Activated naive CD4-positive, alpha-beta T cell treated with anti-CD3 and anti-CD28 coated beads, Interleukin-2, amount 10 ng/mL, durations not matched to agents 7 days and 5 days (primary cell): ENCODE measurements around the gene TUBGCP6.

Experiments used
- CTCF ChIA-PET: fragments of 350-600 bp; sonication (Branson Sonifier 250); formaldehyde crosslinking; loops from one replicate; lab custom pipeline; 2021; ENCODE audit warnings: antibody characterized with exemption; lab: Charles Lee
- DNase-seq: peaks from one replicate; pipeline ENCODE4 v3.0.0-alpha.2; 2020
- H3K27ac Mint-ChIP-seq: one replicate; pipeline ENCODE4 v1.8.0; 2021; ENCODE audit warnings: mild to moderate bottlenecking, moderate library complexity, mixed read lengths
- H3K27me3 Mint-ChIP-seq: one replicate; pipeline ENCODE4 v1.8.0; 2021; ENCODE audit warnings: mild to moderate bottlenecking, mixed read lengths
- H3K36me3 Mint-ChIP-seq: one replicate; pipeline ENCODE4 v1.8.0; 2021; ENCODE audit warnings: mixed read lengths
- H3K4me1 Mint-ChIP-seq: one replicate; pipeline ENCODE4 v1.8.0; 2021; ENCODE audit warnings: mixed read lengths
- H3K4me3 Mint-ChIP-seq: one replicate; pipeline ENCODE4 v1.8.0; 2021; ENCODE audit warnings: mild to moderate bottlenecking, moderate library complexity, mixed read lengths
- H3K9me3 Mint-ChIP-seq: one replicate; pipeline ENCODE4 v1.8.0; 2021; ENCODE audit warnings: mixed read lengths

The TUBGCP6 gene

DNA sequence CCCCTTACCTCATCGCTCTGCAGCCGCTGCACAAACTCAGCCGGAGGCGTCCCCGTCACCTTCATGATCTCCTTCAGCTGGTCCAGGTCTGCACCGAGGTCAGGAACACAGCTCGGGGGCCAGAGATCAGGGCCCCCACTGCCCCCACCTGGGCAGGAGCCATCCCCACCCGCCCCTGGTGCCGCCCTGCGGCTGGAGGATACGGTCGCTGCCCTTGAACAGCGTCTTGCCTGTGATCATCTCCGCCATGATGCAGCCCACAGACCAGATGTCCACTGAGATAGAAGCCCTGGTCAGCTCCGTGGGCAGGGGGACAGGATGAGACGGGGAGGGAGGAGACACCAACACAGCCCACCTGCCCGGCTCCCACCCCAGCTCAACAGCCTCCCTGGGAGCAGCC lies 10.8 kb upstream of the TUBGCP6 start:
- CTCF ChIA-PET: no interaction called here
- Mint-ChIP-seq H3K27ac (no peak overlapping the region), H3K36me3 (peaks cover 1% of the 10 kb centered on the region), H3K4me1 (peaks cover 6% of the 10 kb centered on the region), H3K27me3 (peaks cover 29% of the 10 kb centered on the region), H3K9me3 (no peaks in the 10 kb centered on the region), H3K4me3 (no peak overlapping the region)
- no peak for DNase-seq

DNA sequence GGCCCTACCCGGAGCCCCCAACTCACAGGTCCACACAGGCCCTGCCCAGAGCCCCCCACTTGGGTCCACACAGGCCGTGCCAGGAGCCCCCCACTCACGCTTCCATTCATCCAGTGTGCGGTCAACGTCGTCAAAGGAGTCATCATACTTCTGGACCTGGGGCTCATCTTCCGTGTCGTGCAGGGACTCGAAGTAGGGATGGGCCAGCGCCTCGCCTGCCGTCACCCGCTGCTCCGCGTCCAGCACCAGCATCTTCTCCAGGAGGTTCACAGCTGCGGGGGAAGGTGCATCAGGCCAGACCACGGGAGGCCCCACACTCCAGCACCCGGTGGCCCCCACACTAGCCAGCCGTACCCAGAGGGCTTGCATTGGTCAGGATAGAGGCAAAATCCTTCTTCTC lies 10.3 kb upstream of the TUBGCP6 start:
- Mint-ChIP-seq H3K36me3 (peaks cover 1% of the 10 kb centered on the region), H3K9me3 (no peaks in the 10 kb centered on the region), H3K4me3 (no peak overlapping the region), H3K27ac (no peak overlapping the region), H3K27me3 (peaks cover 24% of the 10 kb centered on the region), H3K4me1 (peaks cover 9% of the 10 kb centered on the region)
- DNase-seq: no peak
- CTCF ChIA-PET: no interaction called here

DNA sequence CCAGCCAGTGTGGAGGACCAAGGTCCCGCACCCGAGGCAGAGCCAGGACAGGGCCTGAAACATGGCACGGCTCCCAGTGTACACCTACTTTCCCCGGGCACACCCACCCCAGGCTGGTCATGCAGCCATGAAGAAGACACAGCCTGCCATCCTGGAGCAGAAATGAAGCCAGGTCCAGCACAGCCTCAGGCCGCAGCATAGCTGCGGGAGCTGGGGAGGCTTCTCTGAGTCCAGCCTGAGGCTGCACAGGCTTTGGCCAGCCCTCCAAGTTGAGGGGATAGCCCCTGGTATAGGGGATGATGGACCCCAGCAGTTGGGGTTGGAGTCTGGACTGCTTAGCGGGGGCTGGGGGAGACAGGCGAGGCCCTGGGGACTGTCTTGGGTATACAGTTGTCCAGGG lies 9.1 kb upstream of the TUBGCP6 start:
- Mint-ChIP-seq H3K27ac (no peak overlapping the region), H3K9me3 (no peaks in the 10 kb centered on the region)

DNA sequence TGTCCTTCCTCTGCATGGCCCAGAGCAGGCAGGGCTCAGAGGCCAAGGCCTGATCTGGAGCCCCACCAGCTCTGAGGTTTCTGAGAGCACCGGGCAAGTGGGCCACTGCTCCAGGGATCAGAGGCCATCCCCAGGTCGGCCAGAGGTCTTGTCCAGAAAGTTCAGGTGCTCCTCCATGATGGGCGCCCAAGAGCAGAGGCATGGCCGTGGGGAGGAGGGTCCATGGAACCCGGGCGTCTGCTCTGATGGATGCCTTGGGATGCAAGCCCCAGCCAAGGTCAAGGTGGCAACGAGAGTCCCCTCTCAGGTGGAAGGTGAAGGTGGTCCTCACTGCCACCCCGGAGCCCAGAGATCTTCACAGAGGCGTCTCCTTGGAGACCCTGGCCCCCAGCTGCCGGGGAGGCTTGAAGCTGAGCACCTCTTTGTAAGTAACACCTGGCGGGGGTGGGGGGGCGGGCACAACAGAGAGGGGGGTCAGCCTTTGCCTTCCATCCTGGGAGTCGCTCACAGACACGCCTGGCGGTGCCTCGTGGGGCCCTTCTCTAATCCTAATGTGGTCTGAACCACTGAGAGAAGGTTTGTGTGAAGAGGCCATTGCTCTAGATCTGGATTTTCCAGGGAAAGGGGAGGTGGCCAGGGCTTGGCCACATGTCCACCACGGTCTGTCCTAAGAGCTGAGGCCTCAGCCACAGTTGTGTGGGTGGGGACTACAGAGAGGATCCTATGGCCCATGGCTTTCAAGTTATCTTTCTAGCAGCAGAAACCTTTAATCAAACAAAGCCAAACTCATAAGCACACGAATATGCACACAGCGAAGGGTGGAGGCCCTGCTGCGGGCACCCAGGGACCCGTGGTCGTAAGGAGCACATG lies 8.5 kb upstream of the TUBGCP6 start:
- H3K36me3 Mint-ChIP-seq: peaks cover 1% of the 10 kb centered on the region
- peaks cover 14% of the 10 kb centered on the region for H3K4me1 Mint-ChIP-seq
- peaks cover 6% of the 10 kb centered on the region for H3K27me3 Mint-ChIP-seq
- H3K9me3 Mint-ChIP-seq: no peaks in the 10 kb centered on the region
- no peak overlapping the region for H3K4me3 Mint-ChIP-seq
- CTCF ChIA-PET: interaction anchor here (0.6 to 3.7 kb wide), 7 partner anchors 10 to 273 kb away, joined by 3 to 16 read pairs (median 7); partner anchors contain the start of gene SCO2
- no peak for DNase-seq
- H3K27ac Mint-ChIP-seq: no peak overlapping the region

More for the DNA sequence above, 9.1 kb upstream of the TUBGCP6 start:
- peaks cover 1% of the 10 kb centered on the region for H3K36me3 Mint-ChIP-seq
- H3K27me3 Mint-ChIP-seq: peaks cover 13% of the 10 kb centered on the region
- DNase-seq: no peak
- CTCF ChIA-PET: interaction anchor here (1.6 kb wide), 1 partner anchor 9 kb away, joined by 7 read pairs; no protein-coding TSS in a partner anchor
- peaks cover 14% of the 10 kb centered on the region for H3K4me1 Mint-ChIP-seq
- no peak overlapping the region for H3K4me3 Mint-ChIP-seq

DNA sequence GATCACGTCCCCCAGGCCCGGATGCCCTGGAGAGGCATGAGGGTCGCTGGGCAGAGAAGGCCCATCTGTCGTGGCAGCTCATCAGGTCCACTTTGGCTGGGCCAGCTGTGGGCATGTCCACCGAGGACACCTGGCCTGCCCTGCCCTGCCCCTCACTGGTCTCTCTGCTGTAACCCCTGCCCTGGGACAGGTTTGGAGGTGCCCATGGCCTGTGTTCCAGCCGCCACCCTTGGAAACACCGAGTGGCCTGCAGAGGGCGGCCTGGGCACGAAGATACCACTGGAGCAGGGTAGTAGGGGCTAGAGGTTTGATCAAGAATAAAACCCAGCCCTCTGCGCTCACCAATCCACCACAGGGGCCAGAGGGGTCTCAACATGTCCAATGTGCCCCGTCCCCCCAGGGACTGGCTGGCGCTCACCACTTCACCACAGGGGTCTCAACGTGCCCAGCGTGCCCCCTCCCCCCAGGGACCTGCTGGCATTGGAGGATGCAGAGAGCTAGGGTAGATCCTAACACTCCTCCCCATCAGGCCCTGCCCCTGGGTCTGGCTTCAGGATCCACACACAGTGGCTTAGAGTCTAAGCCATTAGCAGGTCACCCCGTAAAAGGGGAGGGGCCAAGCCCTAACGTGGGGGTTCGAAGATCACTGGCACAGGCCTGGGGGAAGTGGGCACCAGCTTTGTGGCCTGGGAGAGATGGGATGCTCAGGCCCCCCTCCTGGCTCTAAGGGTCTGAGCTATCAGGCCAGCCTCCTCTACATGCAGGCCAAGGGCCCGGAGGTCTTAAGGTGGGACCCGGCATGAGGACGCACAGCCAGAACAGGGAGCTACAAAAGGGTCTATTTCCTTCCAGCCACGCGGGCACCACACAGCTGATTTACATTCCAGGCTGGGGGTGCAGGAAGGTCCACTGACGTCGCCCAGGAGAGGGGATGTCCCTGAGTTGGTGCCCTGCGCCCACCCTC lies 7.5 kb upstream of the TUBGCP6 start:
- DNase-seq: peak; percentile 82
- H3K9me3 Mint-ChIP-seq: no peaks in the 10 kb centered on the region
- CTCF ChIA-PET: interaction anchor here (0.6 to 3.7 kb wide), 10 partner anchors 10 to 375 kb away, joined by 3 to 16 read pairs (median 5); partner anchors contain the start of gene SCO2
- peaks cover 7% of the 10 kb centered on the region for H3K36me3 Mint-ChIP-seq
- H3K4me3 Mint-ChIP-seq: peak overlapping the region; percentile 50
- H3K4me1 Mint-ChIP-seq: peaks cover 21% of the 10 kb centered on the region
- peaks cover 2% of the 10 kb centered on the region for H3K27me3 Mint-ChIP-seq
- H3K27ac Mint-ChIP-seq: peak overlapping the region; percentile 58

DNA sequence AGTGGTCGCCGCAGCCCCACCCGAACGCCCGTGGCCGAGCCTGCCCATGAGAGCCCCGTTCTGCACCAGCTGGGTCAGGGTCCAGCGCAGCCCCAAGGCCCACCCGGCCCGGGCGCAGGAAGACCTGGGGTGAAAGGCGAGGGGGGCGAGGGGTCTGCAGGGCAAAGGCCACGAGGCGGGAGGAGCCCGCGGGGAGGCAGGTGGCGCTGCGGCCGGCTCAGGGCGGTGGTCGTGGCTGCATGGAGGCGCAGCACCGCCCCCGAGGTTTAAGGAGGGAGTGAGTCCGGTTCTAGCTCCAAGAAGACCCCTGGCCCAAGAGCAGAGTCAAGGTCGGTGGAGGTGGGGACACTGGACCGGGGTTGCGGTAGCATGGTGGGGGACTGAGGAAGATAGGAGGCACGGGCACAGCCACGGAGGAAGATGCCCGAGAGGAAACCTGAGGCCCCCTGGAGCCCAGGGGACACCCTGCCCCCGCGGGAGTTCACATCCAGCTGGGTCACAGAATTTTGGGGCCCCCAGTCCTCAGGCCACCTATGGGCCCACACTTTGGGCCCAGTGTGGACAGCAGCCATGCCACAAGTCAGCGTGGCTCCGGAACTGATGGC lies 6.8 kb upstream of the TUBGCP6 start:
- H3K4me3 Mint-ChIP-seq: peak overlapping the region; percentile 81
- no peak overlapping the region for H3K27ac Mint-ChIP-seq
- CTCF ChIA-PET: interaction anchor here (0.9 to 3.7 kb wide), 7 partner anchors 10 to 376 kb away, joined by 3 to 16 read pairs (median 5); partner anchors contain the start of gene SCO2
- peaks cover 25% of the 10 kb centered on the region for H3K4me1 Mint-ChIP-seq
- H3K27me3 Mint-ChIP-seq: no peaks in the 10 kb centered on the region
- no peaks in the 10 kb centered on the region for H3K9me3 Mint-ChIP-seq
- no peak for DNase-seq
- peaks cover 10% of the 10 kb centered on the region for H3K36me3 Mint-ChIP-seq

DNA sequence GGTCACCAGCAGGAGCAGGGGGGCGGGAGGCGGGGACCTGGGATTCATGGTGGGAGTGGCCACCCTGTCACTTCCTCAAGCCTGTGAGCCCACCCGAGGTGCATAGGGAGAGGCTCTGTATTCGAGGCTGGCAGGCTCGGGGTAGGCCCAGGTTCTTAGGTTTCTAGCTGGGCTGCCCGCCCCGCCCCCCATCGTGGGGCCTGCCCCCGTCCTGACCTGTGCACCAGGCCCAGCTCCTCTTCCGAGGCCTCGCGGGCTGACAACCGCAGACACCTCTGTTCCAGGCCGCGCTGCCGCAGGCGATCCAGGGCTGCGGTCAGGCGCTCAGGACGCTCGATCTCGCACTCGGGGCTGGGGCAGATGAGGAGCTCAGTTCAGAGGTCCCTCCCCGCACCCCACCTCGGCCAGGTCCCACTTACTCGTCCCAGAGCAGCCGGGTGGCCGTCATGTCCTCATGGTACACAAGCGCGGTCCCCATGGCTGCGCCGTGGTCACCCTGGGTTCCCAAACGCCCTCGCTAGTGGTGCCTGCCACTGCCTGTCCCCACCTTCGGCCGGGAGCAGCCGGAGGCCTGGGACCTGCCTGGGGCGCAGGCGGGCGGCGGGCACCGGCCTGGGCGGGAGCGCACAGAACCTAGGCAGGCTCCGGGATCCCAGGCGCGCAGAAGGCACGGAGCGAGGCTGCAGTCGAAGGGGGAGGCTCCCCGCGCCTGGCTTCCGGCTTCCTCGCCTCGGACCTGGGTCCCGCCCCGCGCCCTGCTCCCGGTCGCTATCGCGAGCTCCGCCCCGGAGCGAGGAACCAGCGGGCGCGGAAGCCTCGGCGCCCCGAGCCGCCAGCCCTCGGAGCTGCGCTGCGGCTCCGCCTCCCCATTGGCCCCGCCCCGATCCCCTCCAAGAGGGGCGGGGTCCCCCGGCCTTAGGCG lies 6.0 kb upstream of the TUBGCP6 start, which contains the start of gene HDAC10:
TSS of gene HDAC10 (minus strand) at position 711 of the 922 bp plus-strand sequence. CDS start at position 478, 233 bp downstream.
- Mint-ChIP-seq H3K4me3 (peak within 1 kb of the TSS; percentile 81), H3K36me3 (peaks cover 10% of the 10 kb centered on the region), H3K27ac (peak within 1 kb of the TSS; percentile 83), H3K9me3 (no peaks in the 10 kb centered on the region), H3K4me1 (peaks cover 32% of the 10 kb centered on the region), H3K27me3 (no peaks in the 10 kb centered on the region)
- peak; percentile 93 for DNase-seq
- CTCF ChIA-PET: interaction anchor here (0.6 to 3.7 kb wide), 7 partner anchors 9 to 370 kb away, joined by 3 to 16 read pairs (median 5); partner anchors contain the start of gene SCO2

DNA sequence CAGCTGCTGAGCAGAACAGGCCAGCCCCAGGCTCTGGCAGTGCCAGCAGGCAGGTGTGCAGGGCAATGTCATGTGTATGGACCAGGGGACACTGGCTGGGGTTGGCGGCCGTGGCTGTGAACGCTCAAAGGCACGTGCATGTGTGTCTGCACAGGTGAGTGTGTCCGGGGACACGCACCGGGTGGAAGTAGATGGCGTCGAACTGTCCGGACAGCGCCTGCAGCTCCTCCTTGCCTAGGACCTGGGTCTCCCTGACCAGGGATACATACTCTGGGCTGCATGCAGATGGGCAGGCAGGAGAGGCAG lies 5.4 kb upstream of the TUBGCP6 start:
- Mint-ChIP-seq H3K4me3 (peak overlapping the region; percentile 81), H3K4me1 (peaks cover 32% of the 10 kb centered on the region), H3K27ac (peak overlapping the region; percentile 34), H3K36me3 (peaks cover 10% of the 10 kb centered on the region), H3K27me3 (no peaks in the 10 kb centered on the region), H3K9me3 (no peaks in the 10 kb centered on the region)
- DNase-seq: no peak
- CTCF ChIA-PET: interaction anchor here (1.6 to 3.7 kb wide), 4 partner anchors 8 to 276 kb away, joined by 5 to 16 read pairs (median 10); partner anchors contain the start of gene SCO2

DNA sequence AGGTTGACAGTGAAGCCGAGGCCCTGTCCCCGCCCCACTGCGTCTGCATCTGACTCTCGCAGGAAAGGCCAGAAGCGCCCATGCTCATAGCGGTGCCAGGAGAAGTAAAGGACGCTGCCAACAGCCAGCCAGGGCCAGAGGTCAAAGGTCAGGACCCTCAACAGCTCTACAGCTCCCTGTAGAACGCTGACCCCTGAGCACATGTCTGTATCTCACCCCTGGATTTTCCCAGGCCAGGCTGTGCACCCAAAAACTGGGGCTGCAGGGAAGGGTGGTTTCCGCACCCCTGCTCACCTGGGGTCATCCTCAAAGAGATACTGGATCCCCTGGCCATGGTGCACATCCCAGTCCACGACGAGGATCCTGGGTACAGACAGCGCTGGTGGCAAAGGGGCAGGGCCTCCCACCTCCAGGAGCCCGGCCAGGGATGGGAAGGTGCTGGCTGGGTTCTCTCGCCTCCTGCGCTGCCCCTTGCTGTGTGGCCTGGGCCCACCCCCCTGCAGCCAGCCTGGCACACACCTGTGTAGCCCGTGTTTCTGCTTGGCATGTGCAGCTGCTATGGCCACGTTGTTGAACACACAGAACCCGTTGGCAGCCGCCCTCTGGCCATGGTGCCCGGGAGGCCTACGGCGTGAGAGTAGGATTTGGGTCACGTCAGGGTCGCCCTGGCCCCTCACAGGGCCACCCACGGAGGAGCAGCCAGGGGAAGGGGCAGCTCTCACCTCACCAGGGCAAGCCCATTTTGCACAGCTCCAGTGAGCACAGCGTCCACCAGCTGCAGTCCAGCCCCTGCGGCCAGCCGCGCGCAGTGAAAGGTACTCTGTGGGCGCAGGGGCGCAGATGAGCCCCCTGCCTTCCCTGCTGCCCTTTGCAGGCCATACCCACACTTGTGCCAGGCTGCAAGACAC lies 4.8 kb upstream of the TUBGCP6 start:
- Mint-ChIP-seq H3K4me3 (peak overlapping the region; percentile 81), H3K4me1 (peaks cover 34% of the 10 kb centered on the region), H3K9me3 (no peaks in the 10 kb centered on the region), H3K27me3 (no peaks in the 10 kb centered on the region), H3K36me3 (peaks cover 11% of the 10 kb centered on the region), H3K27ac (no peak overlapping the region)
- no peak for DNase-seq
- CTCF ChIA-PET: interaction anchor here (2.1 to 3.7 kb wide), 2 partner anchors 8 to 92 kb away, joined by 11 to 16 read pairs; no protein-coding TSS in a partner anchor

DNA sequence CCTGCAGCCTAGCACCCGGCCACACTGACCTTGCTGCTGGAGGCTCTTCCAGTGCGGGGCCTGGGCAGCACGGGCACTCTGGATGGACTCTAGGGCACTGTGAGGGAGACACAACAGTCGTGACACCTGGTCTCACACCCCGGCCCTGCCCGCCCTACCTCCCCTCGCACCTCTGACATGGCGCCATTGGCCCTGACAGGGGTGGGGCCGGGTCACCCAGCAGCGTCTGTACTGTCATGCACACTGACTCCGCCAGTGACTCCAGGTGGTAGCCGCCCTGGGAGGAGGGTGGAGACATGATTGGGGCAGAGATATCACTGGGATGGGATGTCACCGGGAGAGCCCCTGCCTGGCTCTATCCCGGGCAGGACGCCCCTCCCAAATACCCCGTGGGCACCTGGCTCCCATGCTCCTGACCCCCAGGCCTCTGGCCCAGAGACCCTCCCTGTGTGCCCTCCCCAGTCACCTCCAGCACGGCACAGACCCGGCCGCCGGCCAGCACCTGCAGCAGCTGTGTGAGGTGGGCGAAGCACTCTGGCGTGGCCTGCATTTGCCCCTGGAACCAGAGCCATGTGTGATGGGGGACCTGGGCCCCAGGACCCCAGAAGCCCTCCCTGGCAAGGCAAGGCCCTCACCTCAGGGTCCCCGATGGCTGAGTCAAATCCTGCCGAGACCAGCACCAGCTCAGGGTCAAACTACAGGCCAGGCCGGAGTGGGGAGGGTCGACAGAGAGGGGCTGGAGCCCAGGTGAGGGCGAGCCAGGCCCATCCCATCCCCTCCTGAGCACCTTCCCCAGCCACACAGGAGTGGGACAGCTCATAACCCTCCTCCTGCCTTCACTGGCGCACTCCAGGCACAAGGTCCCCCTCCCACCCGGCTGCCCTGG lies 3.6 kb upstream of the TUBGCP6 start:
- Mint-ChIP-seq H3K4me1 (peaks cover 42% of the 10 kb centered on the region), H3K27me3 (no peaks in the 10 kb centered on the region), H3K9me3 (no peaks in the 10 kb centered on the region), H3K4me3 (no peak overlapping the region), H3K27ac (peak overlapping the region; percentile 75), H3K36me3 (peaks cover 15% of the 10 kb centered on the region)
- CTCF ChIA-PET: no interaction called here
- DNase-seq: no peak

DNA sequence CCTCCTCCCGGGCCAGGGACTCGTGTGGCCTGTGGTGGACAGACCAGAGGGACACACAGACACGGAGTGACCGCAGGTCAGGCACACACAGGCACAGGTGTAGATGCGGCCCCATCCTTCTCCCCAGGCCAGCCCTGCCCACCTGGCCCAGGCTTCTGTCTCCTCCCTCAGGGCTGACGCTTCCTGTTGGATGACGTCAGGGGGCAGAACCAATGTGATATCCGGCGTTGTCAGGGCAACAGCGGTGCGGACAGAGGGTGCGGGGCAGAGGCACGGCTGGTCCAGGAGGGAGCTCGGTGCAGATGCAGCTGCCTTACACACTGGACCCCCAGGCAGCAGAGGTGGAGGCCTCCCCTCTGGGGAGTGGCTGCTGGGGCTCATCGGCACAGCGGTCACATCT lies 2.9 kb upstream of the TUBGCP6 start:
- peak; percentile 67 for DNase-seq
- Mint-ChIP-seq H3K4me1 (peaks cover 49% of the 10 kb centered on the region), H3K4me3 (peak overlapping the region; percentile 40), H3K27me3 (no peaks in the 10 kb centered on the region), H3K36me3 (peaks cover 15% of the 10 kb centered on the region), H3K27ac (peak overlapping the region; percentile 75), H3K9me3 (no peaks in the 10 kb centered on the region)
- CTCF ChIA-PET: no interaction called here
